HG02870 (cell line): ENCODE results near the gene UTP25.

Experiments
- ATAC-seq: cut with Tn5 transposase; IDR thresholded peaks from one replicate; pipeline ENCODE4 v1.9.1; 2021; ENCODE audit warnings: mild to moderate bottlenecking, moderate library complexity; ENCODE audit not compliant: unreplicated experiment

UTP25 gene

DNA sequence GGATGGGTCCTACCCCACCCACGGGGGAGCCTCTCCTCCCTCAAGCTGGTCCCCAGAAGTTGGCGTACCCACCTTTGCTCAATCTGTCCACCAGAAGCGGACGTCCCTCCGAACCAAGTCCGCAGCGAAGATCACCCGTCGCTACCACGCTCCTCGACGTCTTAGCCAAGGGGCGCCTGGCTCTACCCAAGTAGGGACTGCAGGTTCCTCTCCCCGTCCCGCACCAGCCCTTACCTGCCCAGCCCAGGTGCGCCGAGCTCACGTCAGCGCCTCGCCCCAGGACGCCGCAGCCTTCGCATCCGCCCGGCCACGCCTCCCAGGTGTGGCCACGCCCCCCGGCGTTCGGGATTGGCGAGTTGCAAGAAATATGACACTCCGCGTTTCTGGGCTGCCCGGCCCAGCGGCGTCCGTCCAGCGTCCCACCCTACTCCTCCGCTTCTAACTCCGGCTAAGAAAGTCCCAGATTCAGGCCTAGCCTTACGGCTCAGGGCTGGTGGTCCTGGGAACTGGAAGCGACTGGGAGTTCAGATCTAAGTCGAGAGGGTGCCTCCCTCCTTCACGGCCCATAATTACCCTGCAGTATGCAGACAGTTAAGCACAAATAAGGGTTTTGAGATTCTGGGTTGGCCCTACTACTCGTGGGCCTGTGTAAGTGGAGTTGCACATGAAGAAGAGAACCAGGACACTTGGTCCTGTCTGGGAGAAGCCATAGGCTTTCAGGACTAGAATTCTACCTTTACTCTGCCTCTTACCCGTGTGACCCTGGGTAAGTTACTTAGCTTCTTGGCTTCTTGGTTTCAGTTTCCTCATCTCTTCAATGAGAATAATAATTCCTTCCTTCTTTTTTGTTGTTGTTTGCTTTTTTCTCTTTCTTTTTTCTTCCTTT is 21.7 kb upstream of the UTP25 start, which contains the start of gene IRF6:
Gene IRF6 (minus strand): TSS at position 268 of the 886 bp plus-strand sequence. CDS start 4,729 bp downstream, outside the sequence.
- ATAC-seq, result peak; percentile 81

DNA sequence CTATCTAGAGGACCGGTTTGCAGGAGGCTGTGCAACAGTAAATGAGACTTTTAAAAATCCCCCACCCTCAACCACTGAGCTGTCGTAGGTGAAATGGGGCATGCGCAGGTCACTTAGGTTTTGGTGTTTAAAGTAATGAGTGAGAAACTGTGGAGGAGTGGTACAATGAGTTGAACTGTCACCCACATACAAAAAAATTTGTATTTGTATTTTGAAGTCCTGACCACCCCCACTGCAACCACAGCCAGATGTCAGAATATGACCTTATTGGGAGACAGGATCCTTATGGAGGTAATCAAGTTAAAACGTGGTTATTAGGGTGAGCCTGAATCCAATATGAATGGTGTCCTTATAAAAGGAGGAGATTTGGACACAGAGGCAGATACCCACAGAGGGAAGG is 20.3 kb upstream of the UTP25 start:
- ATAC-seq, result no peak

DNA sequence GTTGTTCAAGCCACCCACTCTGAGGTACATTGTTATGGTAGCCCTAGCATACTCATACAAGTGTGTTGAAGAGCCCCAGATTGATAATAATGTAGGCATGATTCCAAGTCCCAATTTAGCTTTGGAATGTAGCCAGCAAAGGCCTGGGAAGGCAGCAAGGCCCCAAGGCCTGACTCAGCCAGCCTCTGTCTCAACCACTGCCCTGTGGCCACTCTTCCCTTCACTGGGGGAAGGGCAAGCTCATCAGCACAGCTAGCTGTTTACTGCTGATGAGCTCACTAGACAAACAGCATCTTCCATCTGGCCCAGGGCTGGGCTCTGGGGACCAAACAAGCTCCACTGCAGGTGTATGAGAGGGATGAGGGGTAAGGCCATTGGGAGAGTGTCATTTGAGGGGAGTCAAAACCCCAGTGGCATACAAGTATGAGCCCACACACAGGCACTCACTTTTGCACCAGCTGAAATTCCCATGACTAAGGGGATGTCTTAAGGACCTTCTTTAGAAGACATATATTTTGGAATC is 19.7 kb upstream of the UTP25 start:
- no peak for ATAC-seq

DNA sequence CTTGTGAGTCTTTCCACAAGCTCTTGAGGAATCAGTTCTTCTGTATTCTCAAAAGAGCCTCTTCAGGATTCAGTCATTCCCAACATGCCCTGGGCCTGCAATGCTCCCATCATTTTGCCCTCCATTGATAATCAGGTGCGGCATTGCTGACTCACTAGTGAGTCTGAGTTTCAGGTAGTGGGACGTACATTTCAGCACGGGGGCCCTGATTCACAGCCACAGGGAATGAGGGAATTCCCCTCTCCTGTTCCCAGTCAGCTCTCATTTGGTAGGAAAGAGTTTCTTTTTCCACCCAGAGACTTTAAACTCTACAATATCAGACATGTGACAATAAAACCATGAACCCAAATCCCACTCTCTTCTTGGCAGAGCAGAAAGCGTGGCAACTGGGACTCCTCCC is 18.2 kb upstream of the UTP25 start:
- ATAC-seq, result no peak

DNA sequence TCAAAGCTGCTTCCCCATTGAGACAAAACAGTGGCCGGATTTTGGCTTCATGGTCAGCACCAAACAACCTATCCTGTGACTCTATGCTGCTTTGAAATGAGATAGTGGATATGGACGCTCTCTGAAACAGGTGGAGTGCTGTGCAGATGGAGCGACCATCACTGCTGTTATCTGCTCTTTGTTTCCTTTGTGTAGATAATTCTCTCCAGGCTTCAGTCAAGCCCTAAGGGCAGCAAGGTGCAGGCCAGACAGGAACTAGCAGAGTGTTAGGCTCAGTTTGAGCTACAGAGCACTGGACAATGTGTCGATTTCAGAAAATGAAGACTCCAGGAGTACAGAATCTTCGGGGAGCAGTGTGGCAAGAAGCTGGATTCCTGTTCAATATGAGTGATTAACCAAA is 17.0 kb upstream of the UTP25 start:
- ATAC-seq, result no peak

DNA sequence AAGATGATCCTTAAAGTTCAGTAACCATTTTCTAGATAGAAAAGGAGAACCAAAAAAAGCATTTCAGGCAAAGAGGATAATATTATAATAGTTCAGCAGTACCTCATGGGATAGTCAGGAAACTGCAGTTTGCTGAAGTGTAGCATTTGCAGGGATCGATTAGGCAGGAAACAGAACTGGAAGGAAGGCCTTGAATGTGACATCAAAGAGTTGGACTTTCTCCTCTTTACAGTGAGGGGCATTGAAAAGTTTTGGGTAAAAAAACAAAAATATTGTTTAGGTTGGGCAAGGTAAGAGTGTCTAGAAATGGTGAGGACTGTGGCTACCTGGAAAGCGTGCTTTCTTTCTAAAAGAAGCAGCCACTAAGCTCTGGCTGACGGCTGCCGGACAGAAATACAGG is 13.9 kb upstream of the UTP25 start:
- ATAC-seq, result no peak

DNA sequence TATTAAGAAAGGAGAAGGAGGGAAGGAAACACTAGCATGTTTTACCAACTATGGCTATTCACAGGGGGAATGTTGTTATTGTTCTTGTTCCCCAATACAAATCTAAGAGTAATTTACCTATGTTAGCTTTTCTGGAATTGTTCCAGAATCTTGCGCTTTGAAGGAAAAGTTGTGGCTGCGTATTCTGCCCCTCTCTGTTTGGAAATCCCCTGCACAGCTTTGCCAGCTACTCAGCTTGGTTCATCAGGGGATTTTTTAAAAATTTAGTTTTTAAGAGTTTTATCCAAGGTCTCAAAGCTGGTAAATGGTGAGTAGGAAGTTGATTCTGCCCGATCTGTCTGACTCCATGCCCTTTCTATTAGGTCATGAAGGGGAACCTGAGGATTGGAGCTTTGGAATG is 12.3 kb upstream of the UTP25 start:
- no peak for ATAC-seq

DNA sequence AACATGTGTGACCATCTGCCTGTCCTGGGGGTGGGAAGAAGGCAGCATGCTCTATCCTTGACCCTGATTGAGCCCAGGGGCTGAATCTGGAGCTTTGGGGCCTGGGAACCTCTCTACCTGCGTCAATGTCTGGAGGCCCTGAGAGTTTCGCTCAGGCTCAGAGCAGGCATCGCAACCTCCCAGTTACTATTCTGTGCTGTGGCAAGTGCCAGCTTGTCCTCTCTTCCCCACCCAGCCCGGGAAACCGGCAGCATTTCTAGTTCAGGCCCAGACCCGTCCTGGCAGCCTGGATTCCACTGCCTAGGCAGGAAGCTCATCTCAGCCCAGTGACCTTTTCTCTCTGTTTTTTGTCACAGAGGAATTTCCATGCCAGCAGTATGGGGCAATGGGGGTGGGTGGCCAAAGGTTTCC is 11.8 kb upstream of the UTP25 start:
- no peak for ATAC-seq

DNA sequence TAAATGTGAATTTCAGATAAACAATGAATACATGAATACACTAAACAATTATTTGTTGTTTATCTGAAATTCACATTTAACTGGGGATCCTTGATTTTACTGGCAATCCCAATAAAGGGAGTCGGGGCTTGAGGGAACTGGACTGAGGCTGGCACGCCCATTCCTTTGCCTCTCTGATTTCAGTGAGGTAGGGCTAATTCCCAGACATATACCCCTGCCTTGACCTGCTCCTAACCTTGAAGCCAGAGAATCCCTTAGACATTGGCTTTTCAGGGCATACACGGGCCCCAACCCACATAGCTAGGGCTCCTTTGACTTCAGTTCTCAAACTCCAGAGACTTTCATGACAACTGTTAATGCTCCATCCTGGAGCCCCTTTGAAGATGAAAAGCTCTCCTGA is 10.8 kb upstream of the UTP25 start:
- no peak for ATAC-seq

DNA sequence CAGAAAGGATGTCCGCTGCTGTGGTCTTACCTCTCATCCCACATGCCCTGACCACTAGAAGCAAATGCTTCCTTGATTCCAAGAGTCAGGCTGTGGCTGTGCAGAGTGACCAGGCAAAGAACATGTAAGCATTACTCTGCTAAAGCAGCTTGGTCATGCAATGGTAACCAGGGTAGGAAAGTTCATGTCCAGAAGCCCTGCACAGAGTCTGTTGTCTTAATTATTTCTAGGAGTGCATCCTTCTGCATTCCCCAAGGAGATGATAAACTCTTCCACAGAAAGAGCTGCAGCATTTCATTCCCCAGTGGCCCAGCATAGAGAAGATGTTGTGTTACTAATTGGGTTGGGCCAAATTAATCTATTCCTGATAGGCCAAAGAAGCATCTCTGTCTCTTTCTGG is 10.1 kb upstream of the UTP25 start:
- no peak for ATAC-seq

DNA sequence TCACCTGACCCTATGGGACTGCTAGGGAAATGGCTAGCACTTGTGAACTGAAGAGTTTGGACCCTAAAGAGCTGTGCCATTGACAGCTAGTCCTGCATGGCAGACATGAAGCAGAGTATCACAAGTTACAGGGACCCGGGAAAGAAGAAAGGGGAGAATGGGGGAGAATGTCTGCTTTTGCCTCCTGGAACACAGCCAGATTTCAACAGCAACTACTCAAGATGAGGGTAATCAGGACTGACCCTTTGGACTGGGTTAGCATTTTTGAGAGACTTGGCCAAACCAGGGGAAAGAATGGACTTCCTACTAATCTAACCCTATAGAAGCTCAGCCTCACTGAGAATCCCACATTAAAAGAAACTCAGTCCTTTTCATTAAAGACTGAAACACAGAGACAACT is 8.7 kb upstream of the UTP25 start:
- no peak for ATAC-seq

DNA sequence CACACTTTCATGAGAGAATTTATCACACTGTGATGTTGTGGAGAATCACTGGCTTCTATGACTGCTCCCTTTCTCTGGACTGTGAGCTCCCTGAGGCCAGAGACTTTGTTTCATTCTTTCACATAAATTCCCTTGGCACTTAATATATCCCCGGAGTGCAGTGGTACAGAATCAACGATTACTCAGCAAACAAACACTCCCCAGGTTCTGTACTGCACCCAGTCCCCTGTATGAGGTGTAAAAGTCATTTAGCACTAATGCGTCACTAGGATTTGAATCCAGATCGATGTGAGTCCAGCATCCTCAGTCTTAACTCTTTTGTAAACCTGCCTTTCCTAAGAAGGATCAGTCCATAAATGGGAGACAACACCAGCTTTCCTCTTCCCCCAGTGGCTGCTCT is 6.8 kb upstream of the UTP25 start:
- ATAC-seq, result no peak

DNA sequence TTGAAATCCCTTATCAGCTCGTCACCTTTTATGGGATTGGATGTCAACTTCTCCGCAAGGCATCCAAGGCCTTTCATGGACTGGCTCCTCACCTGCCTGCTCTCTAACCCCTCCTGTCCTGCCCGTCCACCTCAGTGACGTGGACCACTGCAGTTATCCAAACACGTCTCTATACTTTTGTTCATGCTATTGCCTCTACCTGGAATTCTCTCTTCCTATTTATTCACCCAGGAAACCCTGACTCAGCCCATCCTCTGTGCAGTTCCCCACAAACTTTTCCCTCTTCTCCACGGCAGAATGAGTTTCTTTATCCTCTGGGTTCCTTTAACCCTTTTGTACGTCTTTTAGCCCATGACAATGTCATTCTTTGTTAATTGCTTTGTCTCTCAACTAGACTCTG is 5.1 kb upstream of the UTP25 start:
- no peak for ATAC-seq

DNA sequence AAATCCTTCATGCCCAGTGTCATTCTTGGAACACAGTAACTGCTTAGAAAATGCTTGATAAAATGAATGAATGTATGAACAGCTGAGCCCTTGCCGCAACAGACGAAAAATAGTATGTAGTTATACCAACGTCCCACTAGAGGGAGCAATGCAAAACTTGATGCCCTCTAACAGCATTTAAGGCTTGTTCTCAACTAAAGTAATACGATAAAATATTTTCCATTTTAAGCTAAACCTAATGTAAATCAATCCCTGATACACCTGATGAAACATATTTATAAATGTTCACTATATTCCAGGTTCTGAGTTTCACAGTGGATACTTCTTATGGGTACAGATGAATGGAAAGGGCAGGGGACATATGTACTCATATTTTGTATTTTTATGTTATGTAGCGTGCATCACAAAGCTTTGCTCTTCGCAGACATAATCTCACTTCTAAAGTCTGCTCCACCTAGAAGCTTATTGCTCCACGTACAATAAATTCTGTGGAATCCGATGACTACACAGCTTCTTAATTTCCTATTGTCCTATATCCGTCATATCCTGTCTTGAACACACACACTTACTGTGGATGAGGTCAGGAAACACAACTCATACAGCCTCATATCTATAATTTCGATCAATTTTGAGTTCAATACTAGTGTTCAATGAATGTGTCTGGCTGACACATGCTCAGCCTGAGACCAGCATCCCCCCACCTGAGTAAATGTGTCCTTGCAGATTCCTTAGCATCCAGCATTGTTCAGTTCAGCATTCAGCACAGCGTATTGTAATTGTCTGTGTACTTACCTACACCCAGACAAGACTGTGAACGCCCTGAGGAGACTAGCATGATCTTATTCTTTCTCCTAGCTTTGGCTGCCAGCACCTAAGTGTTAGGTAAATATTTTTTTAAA is 4.4 kb upstream of the UTP25 start:
- ATAC-seq, result peak; percentile 40

DNA sequence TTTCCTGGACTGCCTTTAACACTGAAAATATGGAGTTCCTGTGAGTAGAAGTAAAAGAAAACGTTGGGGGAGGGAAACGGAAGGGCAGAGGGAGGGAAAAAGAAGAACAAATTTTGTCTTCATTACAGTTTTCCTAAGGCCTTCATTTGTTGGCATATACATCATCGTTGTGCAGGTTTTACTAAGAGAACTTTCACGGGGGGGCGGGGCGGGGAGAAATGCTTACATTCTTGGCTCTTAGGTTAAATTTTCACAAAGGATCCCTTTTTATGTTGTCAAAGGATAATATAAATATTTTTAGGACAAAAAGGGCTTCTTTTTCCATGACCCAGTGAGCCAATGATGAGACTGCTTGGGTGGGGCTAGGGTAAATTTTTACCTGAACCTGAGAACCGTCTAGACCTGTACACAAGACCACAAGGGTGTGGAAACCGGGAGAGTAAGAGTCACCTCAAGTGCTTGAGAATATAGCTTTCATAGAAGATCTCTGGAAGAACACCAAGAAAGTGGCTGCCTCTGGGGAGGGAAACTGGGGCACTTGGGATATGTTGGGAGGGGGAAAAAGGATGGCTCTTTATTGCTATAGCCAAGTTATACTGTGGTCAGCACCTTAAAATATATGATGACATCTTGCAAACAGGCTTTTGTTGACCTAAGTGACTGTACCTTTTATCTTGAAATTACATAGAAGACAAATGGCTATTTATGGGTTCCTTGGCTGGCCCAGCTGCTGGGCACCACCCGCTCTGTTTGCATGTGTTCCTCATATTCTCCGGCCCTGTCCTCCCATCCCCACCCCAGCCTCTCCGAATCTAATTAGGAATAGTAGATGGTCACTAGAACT is 2.0 kb upstream of the UTP25 start:
- ATAC-seq, result no peak

DNA sequence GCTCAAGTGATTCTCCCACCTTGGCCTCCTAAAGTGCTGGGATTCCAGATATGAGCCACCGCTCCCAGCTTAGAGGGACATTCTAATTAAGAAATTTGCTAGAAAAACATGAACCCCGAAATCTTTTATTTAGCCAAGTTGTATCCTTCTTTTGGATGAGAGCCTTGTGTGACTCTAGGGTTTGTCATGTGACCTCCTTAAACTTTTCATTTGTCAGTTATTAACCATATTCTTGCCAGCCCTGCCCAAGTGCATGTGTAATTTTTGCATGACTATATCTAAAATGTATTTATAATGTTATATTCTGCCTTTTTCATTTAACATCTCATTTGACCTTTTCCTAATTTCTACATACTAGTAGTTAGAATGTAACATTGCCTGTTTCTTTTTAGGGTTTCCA is 1.9 kb downstream of the UTP25 start:
- ATAC-seq, result no peak

DNA sequence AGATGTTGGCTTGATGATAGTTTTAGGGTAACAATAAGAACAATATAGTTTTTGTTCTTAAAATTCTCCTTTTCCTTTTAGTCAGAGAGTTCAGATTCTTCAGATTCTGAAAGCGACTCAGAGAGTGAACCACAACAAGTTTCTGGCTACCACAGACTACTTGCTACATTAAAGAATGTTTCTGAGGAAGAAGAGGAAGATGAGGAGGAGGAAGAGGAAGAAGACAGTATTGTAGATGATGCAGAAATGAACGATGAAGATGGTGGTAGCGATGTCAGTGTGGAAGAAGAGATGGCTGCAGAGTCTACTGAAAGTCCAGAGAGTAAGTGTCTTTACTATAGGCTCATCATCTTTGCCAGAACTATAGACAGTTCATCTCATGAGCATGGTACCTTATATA is 3.0 kb downstream of the UTP25 start:
- no peak for ATAC-seq

DNA sequence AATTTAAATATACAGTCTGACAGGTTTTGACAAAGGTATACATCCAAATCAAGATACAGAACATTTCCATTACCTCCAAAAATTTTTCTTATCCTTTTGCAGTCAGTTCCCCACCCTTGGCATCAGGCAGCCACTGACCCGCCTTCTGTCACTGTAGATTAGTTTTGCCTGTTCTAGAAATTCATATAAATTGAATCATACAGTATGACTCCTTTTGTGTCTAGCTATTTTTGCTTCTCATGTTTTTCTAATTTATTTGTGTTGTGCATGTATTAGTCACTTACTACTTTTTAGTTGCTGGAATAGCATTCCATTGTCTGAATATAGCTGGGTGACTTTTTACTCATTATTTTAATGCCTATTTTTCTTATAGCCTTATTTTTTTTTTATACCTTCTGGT is 3.8 kb downstream of the UTP25 start:
- no peak for ATAC-seq

DNA sequence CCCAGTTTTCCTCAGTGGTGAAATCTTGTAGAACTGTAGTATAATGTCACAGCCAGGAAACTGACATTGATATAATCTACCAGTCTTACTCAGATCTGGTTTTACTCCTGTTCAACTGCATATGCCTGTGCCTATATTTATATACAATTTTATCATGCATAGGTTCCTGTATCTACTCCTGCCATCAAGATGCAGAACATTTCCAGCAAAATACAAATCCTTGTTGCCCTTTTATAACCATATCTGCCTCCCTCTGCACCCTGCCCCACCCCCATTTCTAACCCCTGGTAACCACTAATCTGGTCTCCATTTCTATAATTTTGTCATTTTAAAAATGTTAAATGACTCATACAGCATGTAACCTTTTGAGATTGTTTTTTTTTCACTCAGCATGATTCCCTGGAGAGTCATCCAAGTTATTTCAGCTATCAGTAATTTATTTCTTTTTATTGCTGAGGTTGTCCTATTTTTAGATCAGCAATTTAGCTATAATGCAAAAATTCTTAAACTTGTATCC is 8.1 kb downstream of the UTP25 start:
- no peak for ATAC-seq

DNA sequence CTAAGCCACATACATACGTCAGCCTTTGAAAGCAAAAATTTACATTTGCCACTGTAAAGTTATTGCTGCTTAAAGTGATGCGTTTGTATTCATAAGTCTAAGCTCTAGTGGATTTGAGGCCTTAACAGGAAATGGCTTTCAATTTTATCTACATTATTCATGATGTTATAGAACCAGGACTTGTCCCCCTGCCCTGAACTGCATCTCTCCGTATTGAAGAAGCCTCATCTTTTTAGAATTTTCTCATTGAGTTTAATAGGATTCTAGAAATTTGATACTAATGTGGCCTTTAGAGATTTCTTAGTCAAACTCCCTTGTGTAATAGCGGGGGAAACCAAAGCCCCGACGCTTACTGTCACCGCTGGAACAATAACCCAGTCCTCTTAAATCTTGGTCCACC is 9.9 kb downstream of the UTP25 start:
- ATAC-seq, result no peak

DNA sequence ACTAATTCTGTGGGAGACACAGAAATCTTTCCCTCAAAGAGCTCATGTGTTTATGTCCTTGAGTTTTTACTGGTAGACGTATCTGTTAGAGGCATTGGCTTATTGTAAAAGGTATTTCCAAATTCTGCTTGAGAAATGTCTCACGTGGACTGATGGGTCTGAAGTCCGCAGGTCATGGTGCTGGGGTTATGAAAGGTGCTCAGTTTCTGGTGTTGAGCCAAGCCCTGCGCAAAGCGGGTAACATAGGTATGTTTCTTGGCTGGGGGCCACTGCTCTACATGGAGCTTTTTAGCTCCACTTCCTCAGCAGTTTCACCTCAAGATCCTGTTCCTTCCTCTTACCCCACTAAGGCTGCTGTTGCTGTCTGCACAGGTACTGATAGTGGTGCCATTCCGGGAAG is 10.8 kb downstream of the UTP25 start:
- no peak for ATAC-seq
